ENCODE results near the gene FHIT. TPM values are rescaled to one million over a fixed set of nuclear protein-coding genes. Genes with fewer than 3 reads are reported as not detected.

Gene FHIT
- total RNA-seq, 2 experiments from 2014 or later: 9.6 to 9.7 TPM

DNA sequence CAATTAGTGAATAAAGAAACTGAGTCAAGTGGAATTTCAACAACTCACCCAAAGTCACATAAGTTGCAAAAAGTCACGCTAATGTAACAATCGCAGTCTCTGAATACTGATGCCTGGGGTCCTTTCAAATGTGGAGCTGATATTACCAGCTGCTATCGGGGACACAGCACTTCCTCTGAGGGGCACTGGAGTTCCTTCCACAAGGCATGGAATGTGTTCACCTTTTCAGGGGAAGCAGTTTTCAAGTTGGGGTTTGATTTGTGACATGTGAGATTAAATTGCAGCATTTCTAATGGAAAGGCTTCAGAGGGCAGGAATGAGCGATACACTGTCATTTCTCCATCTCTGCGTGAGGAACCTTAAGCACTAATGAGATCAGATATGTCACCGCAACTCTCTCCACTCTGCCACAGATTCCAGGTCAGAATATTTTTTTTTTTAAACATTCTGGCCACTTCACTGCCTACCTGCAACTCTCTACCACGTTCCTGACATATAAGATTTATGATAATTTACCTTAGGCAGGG lies 1394.3 kb downstream of the FHIT start:
- no peak for DNase-seq
- peaks cover 2% of the 10 kb centered on the region for H3K36me3 Mint-ChIP-seq (ENCODE audit: low read depth)
- H3K4me3 Mint-ChIP-seq: no peak overlapping the region
- no peaks in the 10 kb centered on the region for H3K27me3 Mint-ChIP-seq
- ChIA-PET CTCF (interaction anchor here (0.7 to 2.1 kb wide), 19 partner anchors 10 to 862 kb away, joined by 3 to 22 read pairs (median 5); no protein-coding TSS in a partner anchor), POLR2A (interaction anchor here (1.0 kb wide), 1 partner anchor 282 kb away, joined by 3 read pairs; no protein-coding TSS in a partner anchor)
- H3K27ac Mint-ChIP-seq: no peak overlapping the region
- H3K9me3 Mint-ChIP-seq: no peaks in the 10 kb centered on the region
- H3K4me1 Mint-ChIP-seq: peaks cover 1% of the 10 kb centered on the region

DNA sequence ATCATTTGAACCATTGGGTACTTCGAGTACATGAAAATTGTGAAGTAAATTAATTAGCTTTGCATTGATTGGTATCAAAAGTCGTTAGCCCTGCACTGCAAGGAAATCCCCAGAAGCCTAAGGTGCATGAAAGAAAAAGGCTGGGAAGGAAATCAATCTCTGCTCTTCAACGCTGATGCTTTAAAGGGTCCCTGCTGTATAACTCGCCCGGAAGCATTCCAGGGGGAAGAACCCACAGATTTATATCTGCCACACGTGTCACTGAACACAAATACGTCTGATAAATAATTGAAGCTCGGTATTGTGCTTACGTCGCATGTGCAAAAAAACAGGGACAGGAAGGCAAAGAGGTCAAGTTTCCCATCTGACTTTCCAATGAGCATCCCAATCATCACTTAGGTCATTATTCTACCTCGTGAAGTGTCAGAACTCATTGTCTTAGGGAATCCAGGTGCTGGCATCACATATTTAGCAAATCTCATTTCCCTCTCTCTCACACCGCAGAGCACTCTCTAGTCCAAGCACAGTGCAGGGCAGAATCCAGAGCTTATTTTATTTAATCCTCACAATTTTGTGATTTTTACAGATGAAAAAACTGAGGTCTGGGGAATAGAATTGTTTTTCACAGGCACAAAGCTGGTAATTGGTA lies 1397.1 kb downstream of the FHIT start:
- H3K9me3 Mint-ChIP-seq: no peaks in the 10 kb centered on the region
- POLR2A ChIA-PET: no interaction called here
- DNase-seq: no peak
- H3K4me3 Mint-ChIP-seq: no peak overlapping the region
- CTCF ChIA-PET: interaction anchor here (1.5 kb wide), 2 partner anchors 278 to 541 kb away, joined by 4 read pairs; no protein-coding TSS in a partner anchor
- no peaks in the 10 kb centered on the region for H3K36me3 Mint-ChIP-seq (ENCODE audit: low read depth)
- peaks cover 1% of the 10 kb centered on the region for H3K4me1 Mint-ChIP-seq
- no peaks in the 10 kb centered on the region for H3K27me3 Mint-ChIP-seq
- H3K27ac Mint-ChIP-seq: no peak overlapping the region

DNA sequence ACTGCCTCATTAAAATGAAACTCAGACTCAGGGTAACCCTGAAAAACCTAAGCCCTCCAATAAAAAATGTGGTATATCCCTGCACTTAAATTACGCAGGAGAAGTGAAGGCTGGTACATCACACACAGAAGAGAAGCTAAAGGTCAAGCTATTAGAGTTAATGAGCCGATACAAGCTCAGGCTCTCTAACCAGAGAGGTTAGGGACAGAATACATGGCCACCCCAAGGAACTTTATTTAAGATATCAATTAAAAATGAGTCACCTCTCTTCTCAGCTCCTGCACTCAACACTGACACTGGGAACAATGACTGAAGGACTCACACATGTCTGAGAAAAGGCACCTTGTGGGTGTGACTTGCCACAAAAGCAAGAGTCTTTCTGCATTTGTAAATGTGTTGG lies 1400.8 kb downstream of the FHIT start:
- Mint-ChIP-seq H3K27ac (no peak overlapping the region), H3K4me1 (no peaks in the 10 kb centered on the region), H3K4me3 (no peak overlapping the region), H3K36me3 (ENCODE audit: low read depth) (no peaks in the 10 kb centered on the region), H3K27me3 (no peaks in the 10 kb centered on the region), H3K9me3 (peaks cover 8% of the 10 kb centered on the region)
- ChIA-PET CTCF (interaction anchor here (0.6 to 1.5 kb wide), 2 partner anchors 11 to 274 kb away, joined by 3 to 5 read pairs; no protein-coding TSS in a partner anchor), POLR2A (no interaction called here)
- DNase-seq: no peak

DNA sequence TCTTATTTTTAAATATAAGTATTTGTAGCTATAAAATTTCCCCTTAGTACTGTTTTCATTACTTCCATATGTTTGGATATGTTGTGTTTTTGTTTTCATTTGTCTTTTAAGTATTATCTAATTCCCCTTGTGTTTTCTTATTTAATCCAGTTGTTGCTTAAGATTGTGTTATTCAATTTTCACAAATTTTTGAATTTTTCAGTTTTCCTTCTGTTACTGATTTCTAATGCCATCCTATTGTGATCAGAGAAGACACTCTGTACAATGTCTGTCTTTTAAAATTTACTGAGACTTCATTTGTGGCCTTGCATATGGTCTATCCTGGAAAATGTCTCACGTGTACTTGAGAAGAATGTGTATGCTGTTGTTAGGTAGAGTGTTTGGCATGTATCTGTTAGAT lies 1405.9 kb downstream of the FHIT start:
- Mint-ChIP-seq H3K27ac (no peak overlapping the region), H3K27me3 (no peaks in the 10 kb centered on the region), H3K9me3 (peaks cover 8% of the 10 kb centered on the region), H3K36me3 (ENCODE audit: low read depth) (no peaks in the 10 kb centered on the region), H3K4me1 (peaks cover 5% of the 10 kb centered on the region), H3K4me3 (no peak overlapping the region)
- ChIA-PET POLR2A (no interaction called here), CTCF (no interaction called here)
- DNase-seq: no peak

DNA sequence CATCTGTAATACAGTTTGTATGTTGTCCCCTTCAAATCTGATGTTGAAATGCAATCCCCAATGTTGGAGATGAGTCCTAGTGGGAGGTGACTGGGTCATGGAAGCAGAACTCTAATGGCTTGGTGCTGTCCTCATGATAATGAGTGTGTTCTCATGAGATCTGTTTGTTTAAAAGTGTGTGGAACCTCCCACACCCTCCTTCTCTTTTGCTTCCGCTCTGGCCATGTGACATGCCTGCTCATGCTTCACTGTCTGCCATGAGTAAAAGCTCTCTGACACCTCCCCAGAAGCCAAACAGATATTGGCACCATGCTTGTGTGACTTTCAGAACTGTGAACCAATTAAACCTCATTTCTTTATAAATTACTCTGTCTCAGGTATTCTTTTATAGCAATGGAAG lies 1407.4 kb downstream of the FHIT start:
- DNase-seq: no peak
- H3K9me3 Mint-ChIP-seq: peaks cover 8% of the 10 kb centered on the region
- CTCF ChIA-PET: no interaction called here

DNA sequence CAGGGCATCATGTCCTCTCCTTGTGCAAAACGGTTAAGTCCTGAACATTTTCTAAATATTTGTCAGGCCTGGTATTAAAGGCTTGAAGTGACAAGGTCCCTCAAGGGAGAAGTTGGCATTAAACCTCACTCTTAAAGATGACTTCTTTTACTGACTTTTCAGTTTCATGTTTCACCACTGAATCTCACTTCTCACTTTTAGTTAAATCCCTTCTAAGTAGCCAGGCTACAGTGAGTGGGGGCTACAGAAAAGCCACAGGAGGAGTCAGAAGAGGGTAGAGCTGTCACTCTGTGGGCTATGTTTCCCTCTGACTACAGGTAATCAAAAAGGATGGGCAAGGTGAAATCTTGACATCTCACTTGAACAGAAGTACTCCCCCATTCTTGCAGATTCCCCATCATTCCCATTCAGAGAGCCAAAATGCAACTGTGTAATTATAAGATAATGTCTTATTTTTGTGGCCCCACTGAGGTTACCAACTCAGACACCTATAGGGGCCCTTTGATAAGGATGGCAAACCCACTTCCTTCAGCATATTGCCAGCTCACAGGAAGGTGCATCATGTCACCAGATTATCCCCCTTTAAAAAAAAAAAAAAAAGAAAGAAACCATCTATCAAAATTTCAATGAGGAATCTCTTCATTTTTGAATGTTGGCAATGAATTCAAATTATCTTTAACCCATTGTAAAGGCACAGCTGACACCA lies 1411.3 kb downstream of the FHIT start:
- no peak overlapping the region for H3K27ac Mint-ChIP-seq
- ChIA-PET POLR2A (no interaction called here), CTCF (no interaction called here)
- H3K4me1 Mint-ChIP-seq: peaks cover 15% of the 10 kb centered on the region
- no peak for DNase-seq
- H3K36me3 Mint-ChIP-seq (ENCODE audit: low read depth): no peaks in the 10 kb centered on the region
- H3K4me3 Mint-ChIP-seq: no peak overlapping the region
- no peaks in the 10 kb centered on the region for H3K9me3 Mint-ChIP-seq
- no peaks in the 10 kb centered on the region for H3K27me3 Mint-ChIP-seq

More for the DNA sequence above, 1407.4 kb downstream of the FHIT start:
- no peaks in the 10 kb centered on the region for H3K27me3 Mint-ChIP-seq
- POLR2A ChIA-PET: no interaction called here
- no peaks in the 10 kb centered on the region for H3K36me3 Mint-ChIP-seq (ENCODE audit: low read depth)
- H3K27ac Mint-ChIP-seq: no peak overlapping the region
- H3K4me1 Mint-ChIP-seq: peaks cover 15% of the 10 kb centered on the region
- no peak overlapping the region for H3K4me3 Mint-ChIP-seq

DNA sequence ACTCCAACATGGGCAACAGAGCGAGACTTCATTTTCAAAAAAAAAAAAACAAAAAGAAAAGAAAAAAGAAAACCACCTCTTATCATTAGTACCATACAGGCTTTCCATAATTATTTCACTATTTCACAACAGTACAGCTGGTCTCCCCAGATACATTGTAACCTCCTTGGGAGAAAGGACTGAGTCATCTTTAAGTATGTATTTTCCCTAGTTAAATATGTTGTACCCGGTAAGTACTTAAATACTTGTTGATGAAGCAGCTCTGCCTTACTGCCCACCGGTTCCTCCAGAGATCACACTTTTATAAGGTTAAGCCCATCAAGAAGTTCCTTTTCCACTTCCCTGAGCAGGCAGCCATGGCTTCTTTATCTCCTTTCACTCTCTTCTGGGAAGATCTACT lies 1412.0 kb downstream of the FHIT start:
- no peaks in the 10 kb centered on the region for H3K36me3 Mint-ChIP-seq (ENCODE audit: low read depth)
- H3K9me3 Mint-ChIP-seq: no peaks in the 10 kb centered on the region
- H3K27me3 Mint-ChIP-seq: no peaks in the 10 kb centered on the region
- H3K4me1 Mint-ChIP-seq: peaks cover 15% of the 10 kb centered on the region
- DNase-seq: no peak
- ChIA-PET POLR2A (no interaction called here), CTCF (no interaction called here)
- H3K27ac Mint-ChIP-seq: no peak overlapping the region
- H3K4me3 Mint-ChIP-seq: no peak overlapping the region

DNA sequence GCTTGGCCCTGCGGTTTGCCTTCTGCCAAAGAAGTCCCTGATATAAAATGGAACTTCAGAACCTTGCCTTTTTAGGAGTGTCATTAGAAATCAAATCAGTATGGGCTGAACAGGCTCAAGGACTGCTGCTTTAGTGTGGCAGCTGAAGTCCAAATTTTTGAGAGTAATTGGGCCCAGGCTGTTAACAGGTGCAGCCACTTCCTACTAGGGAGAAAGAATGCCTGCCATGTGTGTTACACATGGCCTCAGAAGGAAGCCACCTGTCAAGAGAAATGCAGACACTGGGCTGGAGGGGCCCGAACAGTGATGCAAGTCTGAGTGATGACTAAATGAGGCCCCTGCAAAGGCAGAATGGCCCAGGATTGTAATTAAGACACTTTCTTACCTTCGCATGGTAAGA lies 1414.7 kb downstream of the FHIT start:
- CTCF ChIA-PET: no interaction called here

DNA sequence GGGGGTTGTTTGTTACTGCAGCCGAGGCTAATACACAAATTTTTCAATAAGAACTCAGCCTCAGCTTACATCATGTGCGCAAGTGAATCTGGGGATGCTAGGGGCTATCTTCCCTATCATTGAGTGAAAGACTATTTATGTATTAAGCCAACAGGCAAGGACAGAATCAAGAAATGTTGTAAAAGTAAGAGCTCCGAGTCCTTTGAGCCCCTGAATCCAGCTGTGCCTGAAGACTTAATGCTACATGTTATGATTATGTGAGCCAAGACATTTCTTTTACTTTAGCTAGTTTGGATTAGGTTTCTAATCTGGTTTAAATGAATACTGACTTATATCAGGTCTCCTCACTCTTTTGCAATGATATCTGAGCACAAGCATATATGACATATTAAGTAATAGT lies 1418.5 kb downstream of the FHIT start:
- DNase-seq: no peak
- ChIA-PET CTCF (interaction anchor here (0.6 kb wide), 1 partner anchor 228 kb away, joined by 3 read pairs; no protein-coding TSS in a partner anchor), POLR2A (no interaction called here)
- H3K9me3 Mint-ChIP-seq: no peaks in the 10 kb centered on the region
- no peaks in the 10 kb centered on the region for H3K27me3 Mint-ChIP-seq
- H3K4me3 Mint-ChIP-seq: no peak overlapping the region
- H3K27ac Mint-ChIP-seq: no peak overlapping the region
- H3K36me3 Mint-ChIP-seq (ENCODE audit: low read depth): no peaks in the 10 kb centered on the region
- H3K4me1 Mint-ChIP-seq: no peaks in the 10 kb centered on the region

More for the DNA sequence above, 1414.7 kb downstream of the FHIT start:
- Mint-ChIP-seq H3K27me3 (no peaks in the 10 kb centered on the region), H3K9me3 (no peaks in the 10 kb centered on the region), H3K36me3 (ENCODE audit: low read depth) (no peaks in the 10 kb centered on the region), H3K4me3 (no peak overlapping the region), H3K4me1 (peaks cover 15% of the 10 kb centered on the region), H3K27ac (no peak overlapping the region)
- POLR2A ChIA-PET: no interaction called here
- no peak for DNase-seq

DNA sequence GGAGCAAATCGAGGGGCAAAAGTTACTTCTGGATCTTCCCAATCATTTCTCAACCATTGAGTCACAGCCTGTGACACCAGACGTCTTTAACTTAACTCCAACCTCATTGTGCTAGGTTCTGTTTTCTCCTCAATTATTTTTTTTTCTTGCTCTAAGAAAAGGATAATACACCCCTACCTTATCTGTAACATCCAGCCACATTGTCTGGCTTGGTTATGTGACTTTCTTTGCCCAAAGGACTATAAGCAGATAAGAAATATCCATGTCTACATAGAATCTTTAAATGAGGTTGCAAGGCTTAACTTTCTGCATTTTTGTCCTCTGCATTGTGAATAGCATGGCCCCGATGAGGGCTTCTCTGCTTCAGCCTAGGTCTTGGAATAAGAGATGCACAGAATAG lies 1419.0 kb downstream of the FHIT start:
- H3K36me3 Mint-ChIP-seq (ENCODE audit: low read depth): no peaks in the 10 kb centered on the region
- POLR2A ChIA-PET: no interaction called here
- H3K27me3 Mint-ChIP-seq: no peaks in the 10 kb centered on the region
- H3K4me3 Mint-ChIP-seq: no peak overlapping the region
- H3K27ac Mint-ChIP-seq: no peak overlapping the region
- no peaks in the 10 kb centered on the region for H3K4me1 Mint-ChIP-seq
- H3K9me3 Mint-ChIP-seq: no peaks in the 10 kb centered on the region
- no peak for DNase-seq
- CTCF ChIA-PET: interaction anchor here (0.6 kb wide), 1 partner anchor 228 kb away, joined by 3 read pairs; no protein-coding TSS in a partner anchor

DNA sequence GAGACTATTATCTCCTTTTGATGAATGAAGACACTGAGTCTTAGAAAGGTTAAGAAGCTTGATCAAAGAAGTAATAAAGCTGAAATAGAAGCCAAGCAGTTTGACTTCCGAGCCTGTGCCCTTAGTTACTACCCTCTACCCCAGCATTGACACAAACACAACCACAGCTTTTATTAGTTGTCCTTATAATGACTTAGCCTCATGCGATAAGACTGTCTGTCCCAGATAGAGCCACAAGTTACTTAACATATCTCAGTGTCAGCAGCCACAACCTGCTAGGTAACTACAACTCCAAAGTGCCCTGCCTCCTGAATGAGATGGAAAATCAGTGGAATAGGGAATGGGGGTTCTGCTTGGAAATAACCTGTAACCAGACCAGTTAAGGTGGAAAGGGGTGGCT lies 1419.9 kb downstream of the FHIT start:
- H3K4me1 Mint-ChIP-seq: no peaks in the 10 kb centered on the region
- CTCF ChIA-PET: no interaction called here
- no peak for DNase-seq
- no peaks in the 10 kb centered on the region for H3K27me3 Mint-ChIP-seq
- H3K36me3 Mint-ChIP-seq (ENCODE audit: low read depth): no peaks in the 10 kb centered on the region
- no peak overlapping the region for H3K4me3 Mint-ChIP-seq
- no peak overlapping the region for H3K27ac Mint-ChIP-seq
- POLR2A ChIA-PET: no interaction called here
- H3K9me3 Mint-ChIP-seq: no peaks in the 10 kb centered on the region

DNA sequence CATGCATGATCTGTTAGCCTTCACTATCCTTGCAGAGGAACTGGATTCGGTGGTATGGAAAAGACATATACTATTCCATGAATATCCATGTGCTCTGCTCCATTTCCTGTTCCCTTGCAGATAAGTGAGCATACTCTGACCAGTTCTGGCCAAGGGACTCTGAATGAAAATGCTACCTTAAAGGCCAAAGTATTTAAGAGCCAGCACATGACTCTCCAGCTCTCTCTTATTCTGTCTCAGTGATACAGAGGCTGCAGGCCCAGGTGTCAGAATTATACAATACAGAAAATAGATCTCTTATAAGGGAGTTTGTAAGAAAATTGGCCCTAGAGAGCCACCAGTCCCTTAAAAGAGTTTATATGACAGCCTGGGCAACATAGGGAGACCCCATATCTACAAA lies 1421.7 kb downstream of the FHIT start:
- Mint-ChIP-seq H3K4me3 (no peak overlapping the region), H3K27me3 (no peaks in the 10 kb centered on the region), H3K36me3 (ENCODE audit: low read depth) (no peaks in the 10 kb centered on the region), H3K9me3 (no peaks in the 10 kb centered on the region), H3K4me1 (no peaks in the 10 kb centered on the region), H3K27ac (no peak overlapping the region)
- no peak for DNase-seq
- ChIA-PET POLR2A (no interaction called here), CTCF (no interaction called here)

DNA sequence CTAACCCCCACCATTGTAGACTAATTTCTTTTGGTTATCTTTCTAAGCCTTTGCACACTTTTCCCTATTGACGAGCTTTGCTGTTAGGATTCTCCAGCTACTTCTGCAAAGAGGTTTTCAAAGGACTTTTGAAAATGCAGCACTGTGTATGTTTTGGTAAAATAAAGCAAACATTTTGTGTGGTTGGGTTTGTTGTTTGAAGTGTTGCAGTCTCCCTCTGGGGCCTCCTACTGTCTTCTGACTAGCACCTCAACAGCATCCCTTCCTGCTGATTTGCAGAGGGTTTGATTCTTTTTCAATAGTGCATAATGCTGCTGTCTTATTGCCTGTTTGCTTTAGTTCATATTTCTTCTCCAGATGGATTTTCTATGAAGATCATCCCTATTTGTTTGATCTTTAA lies 1426.4 kb downstream of the FHIT start:
- Mint-ChIP-seq H3K4me3 (no peak overlapping the region), H3K27ac (no peak overlapping the region), H3K9me3 (peaks cover 4% of the 10 kb centered on the region), H3K27me3 (no peaks in the 10 kb centered on the region), H3K4me1 (no peaks in the 10 kb centered on the region), H3K36me3 (ENCODE audit: low read depth) (no peaks in the 10 kb centered on the region)
- DNase-seq: no peak
- POLR2A ChIA-PET: no interaction called here
- CTCF ChIA-PET: no interaction called here

DNA sequence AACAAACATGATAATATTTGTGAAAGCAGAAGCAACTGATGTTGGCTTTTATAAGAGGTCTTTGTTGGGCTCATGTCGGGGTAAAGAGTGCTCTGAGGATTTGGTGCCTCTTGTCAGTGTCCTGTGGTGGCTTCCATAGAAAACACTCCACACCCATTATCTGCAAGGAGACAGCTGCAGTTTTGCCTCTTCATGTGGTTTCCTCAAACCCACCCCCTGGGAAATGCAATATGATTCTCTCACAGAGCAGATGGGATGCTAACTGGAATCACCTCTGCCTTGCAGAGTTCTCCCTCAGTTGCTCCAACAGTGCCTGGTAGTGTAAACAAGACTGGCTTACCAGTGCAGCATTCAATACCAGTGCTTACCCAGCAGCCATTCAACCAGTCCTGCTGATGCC lies 1430.0 kb downstream of the FHIT start:
- Mint-ChIP-seq H3K36me3 (ENCODE audit: low read depth) (no peaks in the 10 kb centered on the region), H3K4me1 (no peaks in the 10 kb centered on the region), H3K4me3 (no peak overlapping the region), H3K27ac (no peak overlapping the region), H3K9me3 (peaks cover 4% of the 10 kb centered on the region), H3K27me3 (no peaks in the 10 kb centered on the region)
- ChIA-PET CTCF (no interaction called here), POLR2A (no interaction called here)
- DNase-seq: no peak
